ENCODE measurements around the gene PELO. TPM values are rescaled to one million over a fixed set of nuclear protein-coding genes. Genes with fewer than 3 reads are reported as not detected.

PELO gene
- polyA plus RNA-seq, 1 donor (not counting 4 experiments of a cell fraction or from before 2014, with no cell fraction given), result 10.6 TPM

DNA sequence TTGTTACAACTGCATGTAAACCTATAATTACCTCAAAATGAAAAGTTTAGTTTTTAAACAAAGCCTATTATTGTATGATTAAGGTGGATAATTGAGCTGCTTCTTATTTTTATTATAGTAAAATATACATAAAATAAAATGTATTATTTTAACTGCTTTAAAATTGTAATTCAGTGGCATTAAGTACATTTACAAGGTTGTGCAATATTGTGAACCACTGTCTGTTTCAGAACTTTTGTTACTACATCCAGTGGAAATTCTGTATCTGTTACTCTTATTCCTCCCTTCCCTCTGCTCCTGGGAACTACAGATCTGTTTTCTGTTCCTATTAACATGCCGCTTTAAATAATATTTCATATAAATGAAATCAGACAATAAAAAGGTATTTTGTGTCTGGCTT is 37.1 kb downstream of the PELO start:
- Histone ChIP-seq H3K9ac (ENCODE audit: control insufficient read depth, extremely low read depth, insufficient read depth, low read length) (no peak overlapping the region), H3K27ac (ENCODE audit: control insufficient read depth, insufficient read depth, low read length) (no peak overlapping the region), H3K4me2 (ENCODE audit: control insufficient read depth, extremely low read depth, insufficient read depth, low read depth, low read length) (no peak overlapping the region), H3K27me3 (ENCODE audit: control insufficient read depth, extremely low read depth, insufficient read depth, low read length) (no peaks in the 10 kb centered on the region), H3K4me1 (ENCODE audit: control insufficient read depth, extremely low read depth, insufficient read depth, low read length) (no peaks in the 10 kb centered on the region), H2AFZ (ENCODE audit: control insufficient read depth, low read length) (no peak overlapping the region), H4K20me1 (ENCODE audit: control insufficient read depth, extremely low read depth, insufficient read depth, low read length) (no peaks in the 10 kb centered on the region), H3K79me2 (ENCODE audit: control insufficient read depth, insufficient read depth, low read length) (no peaks in the 10 kb centered on the region), H3K4me3 (ENCODE audit: control insufficient read depth in 2 of 3, extremely low read depth in 1 of 3, insufficient read depth in 2 of 3, low read depth in 1 of 3, low read length in 3 of 3) (no peak overlapping the region), H3K9me3 (ENCODE audit: control insufficient read depth, low read depth, low read length) (no peaks in the 10 kb centered on the region), H3K9me1 (ENCODE audit: control insufficient read depth, extremely low read depth, insufficient read depth, low read length) (no peaks in the 10 kb centered on the region), H3K36me3 (ENCODE audit: control insufficient read depth in 2 of 2, extremely low read depth in 1 of 2, insufficient read depth in 2 of 2, low read length in 2 of 2) (no peaks in the 10 kb centered on the region)
- FAIRE-seq (no peak), DNase-seq (ENCODE audit: low read depth, low spot score) (no peak)
- dilution Hi-C loops (cut with MboI; ENCODE audit: extremely low pct_ligation_motif_present, low sequenced_read_pairs), result no loop called here
- TF ChIP-seq EZH2 (IDR thresholded peaks at IDR 0.05; ENCODE audit: low read length) (no peak), CTCF (optimal IDR thresholded peaks at IDR 0.05 in 1 of 3, IDR thresholded peaks at IDR 0.05 in 1 of 3, conservative IDR thresholded peaks at IDR 0.05 in 1 of 3; ENCODE audit: extremely low read depth in 1 of 3, insufficient read depth in 2 of 3, low read length in 3 of 3) (no peak)

DNA sequence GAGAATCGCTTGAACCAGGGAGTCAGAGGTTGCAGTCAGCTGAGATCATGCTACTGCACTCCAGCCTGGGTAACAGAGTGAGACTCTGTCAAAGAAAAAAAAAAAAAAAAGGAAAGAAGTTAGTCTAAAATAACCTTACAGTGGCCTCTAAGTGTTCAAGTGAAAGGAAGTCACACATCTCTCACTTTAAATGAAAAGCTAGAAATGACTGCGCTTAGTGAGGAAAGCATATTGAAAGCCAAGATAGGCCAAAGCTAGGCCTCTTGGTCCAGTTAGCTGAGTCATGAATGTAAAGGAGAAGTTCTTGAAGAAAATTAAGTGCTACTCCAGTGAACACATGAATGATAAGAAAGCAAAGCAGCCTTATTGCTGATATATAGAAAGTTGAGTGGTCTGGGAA is 38.1 kb downstream of the PELO start:
- no peaks in the 10 kb centered on the region for H3K9me3 ChIP-seq (ENCODE audit: control insufficient read depth, low read depth, low read length)
- no peaks in the 10 kb centered on the region for H3K4me1 ChIP-seq (ENCODE audit: control insufficient read depth, extremely low read depth, insufficient read depth, low read length)
- DNase-seq (ENCODE audit: low read depth, low spot score) (no peak), FAIRE-seq (no peak)
- H3K79me2 ChIP-seq (ENCODE audit: control insufficient read depth, insufficient read depth, low read length), result no peaks in the 10 kb centered on the region
- TF ChIP-seq CTCF (optimal IDR thresholded peaks at IDR 0.05 in 1 of 3, IDR thresholded peaks at IDR 0.05 in 1 of 3, conservative IDR thresholded peaks at IDR 0.05 in 1 of 3; ENCODE audit: extremely low read depth in 1 of 3, insufficient read depth in 2 of 3, low read length in 3 of 3) (no peak), EZH2 (IDR thresholded peaks at IDR 0.05; ENCODE audit: low read length) (no peak)
- H3K27me3 ChIP-seq (ENCODE audit: control insufficient read depth, extremely low read depth, insufficient read depth, low read length), result no peaks in the 10 kb centered on the region
- no peaks in the 10 kb centered on the region for H3K36me3 ChIP-seq (ENCODE audit: control insufficient read depth in 2 of 2, extremely low read depth in 1 of 2, insufficient read depth in 2 of 2, low read length in 2 of 2)
- no peak overlapping the region for H3K9ac ChIP-seq (ENCODE audit: control insufficient read depth, extremely low read depth, insufficient read depth, low read length)
- no peak overlapping the region for H3K4me3 ChIP-seq (ENCODE audit: control insufficient read depth in 2 of 3, extremely low read depth in 1 of 3, insufficient read depth in 2 of 3, low read depth in 1 of 3, low read length in 3 of 3)
- dilution Hi-C loops (cut with MboI; ENCODE audit: extremely low pct_ligation_motif_present, low sequenced_read_pairs), result no loop called here
- H3K27ac ChIP-seq (ENCODE audit: control insufficient read depth, insufficient read depth, low read length), result no peak overlapping the region
- no peak overlapping the region for H2AFZ ChIP-seq (ENCODE audit: control insufficient read depth, low read length)
- H3K4me2 ChIP-seq (ENCODE audit: control insufficient read depth, extremely low read depth, insufficient read depth, low read depth, low read length), result no peak overlapping the region
- no peaks in the 10 kb centered on the region for H4K20me1 ChIP-seq (ENCODE audit: control insufficient read depth, extremely low read depth, insufficient read depth, low read length)
- no peaks in the 10 kb centered on the region for H3K9me1 ChIP-seq (ENCODE audit: control insufficient read depth, extremely low read depth, insufficient read depth, low read length)
